ENCODE results near the gene ELF1.

ELF1 gene

DNA sequence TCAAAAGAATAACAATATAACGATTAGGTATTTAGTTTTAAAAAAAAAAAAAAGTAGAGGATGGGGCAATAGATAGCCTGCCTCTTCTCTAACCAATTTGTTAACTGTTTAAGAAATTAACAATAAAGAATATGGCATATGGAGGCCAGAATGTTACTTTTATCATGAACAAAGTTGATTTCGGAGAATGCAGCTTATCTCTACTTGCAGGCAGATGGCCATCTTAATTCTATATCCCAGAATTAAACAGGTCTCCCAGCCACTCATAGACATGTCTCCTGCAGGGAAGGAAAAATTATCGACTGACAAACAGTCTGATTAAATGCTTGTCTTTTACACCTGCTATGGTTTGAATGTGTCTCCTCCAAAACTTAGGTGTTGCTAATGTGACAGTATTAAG is 133.1 kb downstream of the ELF1 start:
- no peak for TF ChIP-seq CTCF (IDR thresholded peaks at IDR 0.05)
